Measurements from ENCODE around the gene ASTN2.

Gene ASTN2

DNA sequence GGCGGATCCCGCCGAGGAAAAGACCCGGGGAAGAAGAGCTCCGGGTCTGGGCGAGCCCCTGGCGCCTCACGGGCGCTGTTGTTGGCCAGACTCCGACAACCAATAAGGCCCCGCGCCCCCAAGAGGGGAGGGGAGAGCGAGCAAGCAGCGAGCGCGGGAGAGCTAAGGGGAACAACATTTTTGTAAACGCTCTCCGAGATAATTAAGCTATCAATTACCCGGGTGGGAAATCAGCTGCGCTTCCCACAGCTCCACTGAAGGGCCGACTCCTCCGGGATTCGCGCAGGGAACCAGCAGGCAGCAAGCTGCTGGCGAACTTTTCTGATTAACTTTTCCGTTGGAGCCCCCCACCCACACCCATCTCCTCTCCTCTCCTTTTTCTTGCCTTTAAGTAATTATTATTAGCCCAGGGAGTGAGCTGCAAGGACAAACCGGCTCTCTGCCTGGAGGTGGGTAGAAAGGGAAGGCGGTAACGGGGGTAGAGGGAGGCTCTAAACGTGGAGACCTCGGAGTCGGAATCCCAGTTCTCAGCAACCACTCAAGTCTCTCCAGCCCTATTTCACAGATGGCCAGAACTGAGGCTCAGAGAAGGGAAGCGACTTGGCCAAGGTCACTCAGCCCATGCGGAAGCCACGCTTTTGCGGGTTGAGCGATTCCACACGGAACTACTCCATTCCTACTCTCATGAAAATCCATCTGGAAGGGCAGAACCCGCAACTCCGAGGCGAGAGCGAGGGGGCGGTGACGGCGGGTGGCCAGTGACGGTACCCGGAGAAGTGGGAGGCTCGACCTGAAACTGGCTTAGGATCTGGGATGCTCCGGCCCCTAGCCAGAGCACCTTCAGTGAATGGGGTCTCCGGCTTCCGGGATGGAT, 1.3 kb downstream of the ASTN2 start:
- DNase-seq: no peak

DNA sequence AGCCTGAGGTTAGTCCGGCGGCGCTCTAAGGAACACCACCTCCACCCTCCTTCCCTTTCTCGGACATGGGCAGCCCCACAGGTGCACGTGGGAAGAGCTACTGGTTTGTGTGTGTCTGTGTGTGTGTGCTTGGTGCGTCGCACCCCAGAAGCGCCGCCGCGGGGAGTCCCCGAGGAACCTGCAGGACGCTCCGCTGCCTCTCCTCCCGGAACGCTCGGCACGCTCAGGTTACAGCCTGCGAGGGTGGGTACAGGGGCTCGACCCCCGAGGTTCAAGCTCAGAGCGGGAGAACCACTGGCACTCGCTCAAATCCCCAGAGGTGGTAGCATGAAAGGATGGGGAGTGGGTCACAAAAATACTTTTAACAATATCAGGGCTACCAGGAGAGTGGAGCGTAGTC, 2.0 kb downstream of the ASTN2 start:
- DNase-seq: no peak

GRCh38 chr9:117412006-117412715, 2.7 kb downstream of the ASTN2 start:
- no peak for DNase-seq

- peak; percentile 46 for DNase-seq
Measured at GRCh38 chr9:117411547-117411946, 3.3 kb downstream of the ASTN2 start.

DNA sequence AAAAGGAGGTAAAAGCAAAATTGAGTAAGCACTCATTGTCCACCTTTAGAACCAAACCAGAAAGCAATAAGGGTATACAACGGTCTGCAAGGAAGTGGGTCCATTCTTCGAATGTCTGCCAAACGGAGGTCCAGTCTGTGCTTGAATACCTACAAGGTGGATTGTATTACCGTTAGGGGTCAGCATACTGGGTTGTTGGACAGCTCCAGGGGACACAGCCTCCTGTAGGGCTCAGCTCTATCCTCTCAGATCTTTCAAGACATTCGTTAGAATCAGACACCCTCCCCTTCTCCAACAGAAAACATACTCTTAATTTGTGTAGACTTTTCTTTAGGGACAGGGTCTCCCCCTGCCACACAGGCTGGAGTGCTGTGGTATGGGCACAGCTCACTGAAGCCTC, 5.5 kb downstream of the ASTN2 start:
- DNase-seq: no peak

- DNase-seq: no peak
Measured at GRCh38 chr9:117407436-117408022, 7.3 kb downstream of the ASTN2 start.

GRCh38 chr9:117405950-117406705, 8.7 kb downstream of the ASTN2 start:
- DNase-seq: no peak

DNA sequence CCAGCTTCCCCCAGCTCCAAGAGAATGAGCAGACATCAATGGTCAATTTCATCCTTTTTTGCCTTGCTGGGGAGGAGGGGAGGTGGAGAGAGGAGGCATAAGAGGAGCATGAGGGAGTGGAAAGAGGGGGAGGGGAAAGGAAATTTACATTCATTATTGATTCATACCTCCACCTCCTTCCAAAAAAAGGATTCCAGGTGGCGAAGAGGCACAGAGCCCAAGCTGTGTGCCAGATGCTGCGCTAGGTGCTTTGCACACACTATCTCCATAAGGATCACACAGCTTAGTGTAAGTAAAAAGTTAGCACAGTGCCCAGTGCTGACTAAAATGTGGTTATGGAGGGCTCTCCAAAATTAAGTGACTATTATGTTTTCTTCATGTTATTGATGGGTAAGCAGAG, 11.0 kb downstream of the ASTN2 start:
- no peak for DNase-seq

DNA sequence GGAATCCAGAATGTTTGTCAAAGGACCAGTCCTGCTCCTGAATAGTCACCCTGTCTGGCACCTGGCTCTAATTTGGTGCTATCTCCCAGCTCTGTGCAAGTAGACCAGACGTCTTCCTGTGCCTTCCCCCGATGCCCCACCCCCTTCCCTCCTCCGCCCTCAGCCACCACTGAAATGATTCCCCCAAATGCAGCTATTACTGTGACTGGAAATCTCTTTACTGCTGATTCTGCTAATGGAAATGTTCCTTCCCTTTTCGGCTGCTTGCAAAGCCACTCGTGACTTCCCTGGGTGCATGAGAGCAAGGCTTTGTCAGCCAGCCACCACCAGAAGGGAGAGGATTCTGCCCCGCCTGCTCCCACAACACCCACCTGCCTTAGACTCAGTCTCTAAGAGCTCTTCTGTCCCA, 11.4 kb downstream of the ASTN2 start:
- DNase-seq: no peak

DNA sequence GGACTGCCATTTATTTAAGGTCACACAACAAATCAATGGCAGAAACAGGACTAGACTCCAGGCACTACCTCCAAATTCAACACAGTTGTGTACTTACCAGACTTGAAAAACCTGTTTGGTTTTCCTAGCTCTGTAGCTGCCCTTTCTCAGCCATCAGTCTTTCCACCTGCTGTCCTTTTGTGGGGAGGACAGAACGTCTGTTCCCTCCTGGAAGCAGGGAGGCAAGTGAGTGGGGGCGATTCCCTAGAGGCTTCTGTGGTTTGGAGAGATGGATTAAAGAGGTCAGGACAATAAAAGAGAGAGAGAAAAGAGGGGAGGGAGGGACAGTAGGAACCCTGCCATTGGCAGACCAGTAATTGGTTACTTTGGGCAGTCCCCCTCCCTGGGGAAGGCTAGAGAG, 14.7 kb downstream of the ASTN2 start:
- no peak for DNase-seq

GRCh38 chr9:117395151-117395650, 19.7 kb downstream of the ASTN2 start:
- no peak for DNase-seq

GRCh38 chr9:117394655-117395054, 20.2 kb downstream of the ASTN2 start:
- no peak for DNase-seq

GRCh38 chr9:117392992-117393391, 21.9 kb downstream of the ASTN2 start:
- no peak for DNase-seq

GRCh38 chr9:117387422-117387821, 27.4 kb downstream of the ASTN2 start:
- no peak for DNase-seq

DNA sequence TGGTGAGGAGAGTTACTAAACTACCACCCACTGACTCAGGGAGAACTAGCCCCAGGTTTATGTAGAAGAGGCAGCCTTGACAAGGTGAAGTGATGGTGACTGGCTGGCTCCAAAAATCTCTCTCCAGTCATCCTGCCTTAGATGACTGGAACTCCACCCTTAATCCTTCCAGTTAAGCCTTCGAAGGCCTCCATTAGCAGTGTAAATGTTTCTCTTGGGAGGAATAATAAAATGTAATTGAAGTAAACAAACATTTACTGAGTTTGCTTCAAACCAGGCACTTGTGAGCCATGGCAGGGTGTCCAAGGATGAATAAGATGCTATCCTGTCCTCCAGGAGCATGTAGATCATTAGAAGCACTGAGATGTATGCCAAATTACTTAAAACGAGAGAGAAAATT, 35.5 kb downstream of the ASTN2 start:
- DNase-seq: no peak

- no peak for DNase-seq
Measured at GRCh38 chr9:117377046-117377445, 37.8 kb downstream of the ASTN2 start.

DNA sequence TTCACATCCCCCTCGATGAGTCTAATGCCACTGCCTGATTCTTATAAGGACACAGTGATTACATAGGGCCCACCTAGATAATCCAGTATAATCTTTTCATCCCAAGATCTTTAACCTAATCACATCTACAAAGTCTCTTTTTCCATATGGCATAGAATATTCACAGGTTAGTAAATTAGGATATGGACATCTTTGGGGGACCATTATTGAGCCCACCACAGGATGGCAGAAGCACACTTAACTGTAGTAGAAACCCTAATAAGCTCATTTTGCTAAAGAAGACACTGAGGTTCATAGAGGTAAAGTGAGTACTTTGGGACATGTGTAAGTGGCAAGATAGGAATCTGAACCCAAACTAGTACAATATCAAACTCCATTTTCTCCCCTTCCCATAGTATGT, 38.9 kb downstream of the ASTN2 start:
- no peak for DNase-seq

GRCh38 chr9:117374076-117374725, 40.7 kb downstream of the ASTN2 start:
- DNase-seq: no peak

GRCh38 chr9:117368684-117369230, 46.1 kb downstream of the ASTN2 start:
- no peak for DNase-seq

- no peak for DNase-seq
Measured at GRCh38 chr9:117365438-117365837, 49.4 kb downstream of the ASTN2 start.

GRCh38 chr9:117363006-117363405, 51.9 kb downstream of the ASTN2 start:
- no peak for DNase-seq

DNA sequence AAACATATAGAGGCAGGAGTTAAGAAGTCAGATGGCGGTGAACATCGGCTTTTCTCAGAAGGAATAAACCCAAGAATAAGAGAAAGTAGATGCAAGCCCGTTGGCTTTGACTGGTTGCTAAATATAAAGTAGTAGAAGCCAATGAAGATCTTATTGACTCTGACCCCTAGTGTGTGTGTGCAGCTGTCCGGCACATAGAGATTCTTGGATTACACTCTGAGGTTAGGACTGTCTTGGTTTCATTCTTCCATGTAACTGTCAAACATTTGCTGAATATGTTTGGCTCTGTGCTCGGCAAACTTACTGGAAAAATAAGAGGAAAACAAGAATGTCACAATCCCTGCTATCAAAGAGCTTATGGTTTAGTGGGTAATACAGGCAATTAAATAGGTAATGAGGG, 54.9 kb downstream of the ASTN2 start:
- no peak for DNase-seq

Data from fibroblast of skin of scalp (primary cell).